Measurements from ENCODE around the gene CTDSPL. TPM values are rescaled to one million over a fixed set of nuclear protein-coding genes. Genes with fewer than 3 reads are reported as not detected.

Gene CTDSPL, protein sequence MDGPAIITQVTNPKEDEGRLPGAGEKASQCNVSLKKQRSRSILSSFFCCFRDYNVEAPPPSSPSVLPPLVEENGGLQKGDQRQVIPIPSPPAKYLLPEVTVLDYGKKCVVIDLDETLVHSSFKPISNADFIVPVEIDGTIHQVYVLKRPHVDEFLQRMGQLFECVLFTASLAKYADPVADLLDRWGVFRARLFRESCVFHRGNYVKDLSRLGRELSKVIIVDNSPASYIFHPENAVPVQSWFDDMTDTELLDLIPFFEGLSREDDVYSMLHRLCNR
- total RNA-seq (2016; rRNA removed; fragmentation: Illumina TruSeq; extraction: Trizol) (25.0 and 26.1 TPM in 2 replicates), polyA plus RNA-seq (2011; rRNA removed) (95.3 and 142 TPM in 2 replicates), polyA minus RNA-seq (2011; rRNA and poly(A)+ RNA removed; ENCODE audit: low replicate concordance) (46.8 and 257 TPM in 2 replicates), Bru-seq, nascent RNA (percentile 91 among the genes with signal in this experiment), BruChase-seq, experiment 1, labeled RNA remaining after a 6-hour chase (percentile 78 among the genes with signal in this experiment), BruChase-seq, experiment 2, labeled RNA remaining after a 2-hour chase (percentile 78 among the genes with signal in this experiment)
- 24.7 and 25.0 TPM in 2 replicates for total RNA-seq (2016; cell fraction: cytosol; rRNA removed; fragmentation: Illumina TruSeq; extraction: Trizol; ENCODE audit: low read depth)
- total RNA-seq (2016; cell fraction: insoluble cytoplasmic fraction; rRNA removed; fragmentation: Illumina TruSeq; extraction: Trizol): 25.6 and 26.1 TPM in 2 replicates
- total RNA-seq (2016; cell fraction: membrane; rRNA removed; fragmentation: Illumina TruSeq; extraction: Trizol): 46.3 and 52.2 TPM in 2 replicates
- total RNA-seq (2016; cell fraction: nucleus; rRNA removed; fragmentation: Illumina TruSeq; extraction: Trizol): 16.9 and 19.3 TPM in 2 replicates
- 86.6 and 103 TPM in 2 replicates for polyA plus RNA-seq (2011; cell fraction: cytosol; rRNA removed)
- 70.8 and 101 TPM in 2 replicates for polyA plus RNA-seq (2011; cell fraction: nucleus; rRNA removed)
- 66.4 and 82.0 TPM in 2 replicates for polyA plus RNA-seq (2012)
- 38.5 and 43.8 TPM in 2 replicates for polyA plus RNA-seq (2016; cell fraction: cytosol; fragmentation: Illumina TruSeq; extraction: Trizol; ENCODE audit: low read depth)
- polyA plus RNA-seq (2016; cell fraction: insoluble cytoplasmic fraction; fragmentation: Illumina TruSeq; extraction: Trizol; ENCODE audit: low read depth): 24.8 and 29.3 TPM in 2 replicates
- 47.5 and 48.6 TPM in 2 replicates for polyA plus RNA-seq (2016; cell fraction: membrane; fragmentation: Illumina TruSeq; extraction: Trizol; ENCODE audit: low read depth)
- polyA plus RNA-seq (2016; cell fraction: nucleus; fragmentation: Illumina TruSeq; extraction: Trizol; ENCODE audit: insufficient read depth, low read depth): 19.3 and 20.6 TPM in 2 replicates
- polyA minus RNA-seq (2011; cell fraction: cytosol; rRNA and poly(A)+ RNA removed): 69.6 and 74.0 TPM in 2 replicates
- polyA minus RNA-seq (2011; cell fraction: nucleus; rRNA and poly(A)+ RNA removed): 65.3 and 65.5 TPM in 2 replicates
- long read RNA-seq, experiment 1, full-length matches to known transcripts: 3 of 9 reads
- long read RNA-seq, experiment 1, partial matches to known transcripts: 1 of 9 reads
- long read RNA-seq, experiment 1, other reads (novel, unspliced or antisense): 5 of 9 reads
- long read RNA-seq, experiment 2, full-length matches to known transcripts: 17 of 182 reads
- long read RNA-seq, experiment 2, partial matches to known transcripts: 13 of 182 reads
- long read RNA-seq, experiment 2, other reads (novel, unspliced or antisense): 152 of 182 reads

DNA sequence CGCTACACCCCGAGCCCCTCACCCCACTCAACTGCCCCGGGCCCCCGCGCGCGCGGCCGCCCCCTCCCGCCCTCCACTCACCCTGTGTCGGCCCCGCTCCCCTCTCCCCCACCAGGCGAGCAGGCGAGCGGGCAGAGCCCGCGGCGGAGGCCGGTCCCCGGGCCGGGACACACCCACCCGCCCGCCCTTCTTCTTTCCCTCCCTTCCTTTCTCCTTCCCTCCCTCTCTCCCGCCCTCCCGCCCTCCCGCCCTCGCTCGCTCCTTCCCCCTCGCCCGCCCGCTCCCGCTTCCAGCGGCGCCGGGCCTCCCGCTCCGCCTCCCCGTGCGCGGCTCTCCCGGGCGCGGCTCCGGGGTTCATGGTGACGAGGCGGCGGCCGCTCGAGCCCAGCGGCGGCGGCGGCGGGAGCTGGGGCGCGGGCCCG, at the start of gene CTDSPL:
Gene CTDSPL (plus strand): TSS at position 261 of the 422 bp plus-strand sequence. CDS start 320 bp downstream, outside the sequence.
- no TSS peak for BruUV-seq (replicated peaks)
- CTCF ChIA-PET (ENCODE audit: low intra/inter-chr PET ratio, low total read pairs): no interaction called here
- POLR2A ChIA-PET: interaction anchor here (1.0 kb wide), 1 partner anchor 48 kb away, joined by 3 read pairs; no protein-coding TSS in a partner anchor
- ATAC-seq (peak; percentile 19), DNase-seq (ENCODE audit: low spot score) (peak; percentile 21), FAIRE-seq (no peak)
- Histone ChIP-seq H3K4me3 (replicated peaks in 1 of 3; ENCODE audit: insufficient read depth in 1 of 3, low read depth in 2 of 3, low read length in 3 of 3) (peak within 1 kb of the TSS; percentile 77 to 96 (median 93)), H3K27ac (ENCODE audit: extremely low read length, insufficient read depth, low read length) (peak within 1 kb of the TSS; percentile 86), H3K4me1 (ENCODE audit: insufficient read depth, low read length) (peaks cover 53% of the 10 kb centered on the region), H3K79me2 (ENCODE audit: insufficient read depth, low read length) (peaks cover 62% of the 10 kb centered on the region), H3K4me2 (ENCODE audit: low read depth, low read length) (peak within 1 kb of the TSS; percentile 96), H3K27me3 (ENCODE audit: control insufficient read depth in 1 of 2, insufficient read depth in 2 of 2, low read length in 2 of 2) (no peaks in the 10 kb centered on the region; a peak in 1 of 5 replicates), H4K20me1 (ENCODE audit: insufficient read depth, low read length) (peaks cover 19% of the 10 kb centered on the region), H3K9me3 (ENCODE audit: low read length) (no peaks in the 10 kb centered on the region), H3K9ac (ENCODE audit: insufficient read depth, low read depth, low read length) (peak within 1 kb of the TSS; percentile 86), H2AFZ (ENCODE audit: low read length) (no peak within 1 kb of the TSS), H3K36me3 (replicated peaks in 1 of 2; ENCODE audit: control insufficient read depth in 1 of 2, insufficient read depth in 2 of 2, low read length in 2 of 2) (no peaks in the 10 kb centered on the region; a peak in 2 of 5 replicates)
- WGBS (ENCODE audit: low lambda C conversion rate): under 1% methylated on average over 57 of the region's 57 CpGs
- intact Hi-C loops (cut with micrococcal nuclease; ENCODE audit: unreplicated experiment): loop anchor here (2.0 kb wide), 1 partner anchor 143 kb away; no protein-coding TSS in a partner anchor
- in situ Hi-C loops (cut with HindIII; ENCODE audit: extremely low pct_ligation_motif_present, low pct_unique_long_range_greater_than_20kb): no loop called here
- TF ChIP-seq PHF8 (CRISPR knock-in tag; IDR thresholded peaks at IDR 0.05) (0 out of 2 replicates have a peak, but pooled peaks have one; percentile 1), HNRNPK (IDR thresholded peaks at IDR 0.05; ENCODE audit: low read depth, low read length, poor library complexity, severe bottlenecking) (no peak), CC2D1A (CRISPR knock-in tag; IDR thresholded peaks at IDR 0.05) (no peak), TBP (CRISPR knock-in tag; IDR thresholded peaks at IDR 0.05) (no peak), ZNF768 (CRISPR knock-in tag; IDR thresholded peaks at IDR 0.05) (no peak)
- TF ChIP-seq, protein P1, sequence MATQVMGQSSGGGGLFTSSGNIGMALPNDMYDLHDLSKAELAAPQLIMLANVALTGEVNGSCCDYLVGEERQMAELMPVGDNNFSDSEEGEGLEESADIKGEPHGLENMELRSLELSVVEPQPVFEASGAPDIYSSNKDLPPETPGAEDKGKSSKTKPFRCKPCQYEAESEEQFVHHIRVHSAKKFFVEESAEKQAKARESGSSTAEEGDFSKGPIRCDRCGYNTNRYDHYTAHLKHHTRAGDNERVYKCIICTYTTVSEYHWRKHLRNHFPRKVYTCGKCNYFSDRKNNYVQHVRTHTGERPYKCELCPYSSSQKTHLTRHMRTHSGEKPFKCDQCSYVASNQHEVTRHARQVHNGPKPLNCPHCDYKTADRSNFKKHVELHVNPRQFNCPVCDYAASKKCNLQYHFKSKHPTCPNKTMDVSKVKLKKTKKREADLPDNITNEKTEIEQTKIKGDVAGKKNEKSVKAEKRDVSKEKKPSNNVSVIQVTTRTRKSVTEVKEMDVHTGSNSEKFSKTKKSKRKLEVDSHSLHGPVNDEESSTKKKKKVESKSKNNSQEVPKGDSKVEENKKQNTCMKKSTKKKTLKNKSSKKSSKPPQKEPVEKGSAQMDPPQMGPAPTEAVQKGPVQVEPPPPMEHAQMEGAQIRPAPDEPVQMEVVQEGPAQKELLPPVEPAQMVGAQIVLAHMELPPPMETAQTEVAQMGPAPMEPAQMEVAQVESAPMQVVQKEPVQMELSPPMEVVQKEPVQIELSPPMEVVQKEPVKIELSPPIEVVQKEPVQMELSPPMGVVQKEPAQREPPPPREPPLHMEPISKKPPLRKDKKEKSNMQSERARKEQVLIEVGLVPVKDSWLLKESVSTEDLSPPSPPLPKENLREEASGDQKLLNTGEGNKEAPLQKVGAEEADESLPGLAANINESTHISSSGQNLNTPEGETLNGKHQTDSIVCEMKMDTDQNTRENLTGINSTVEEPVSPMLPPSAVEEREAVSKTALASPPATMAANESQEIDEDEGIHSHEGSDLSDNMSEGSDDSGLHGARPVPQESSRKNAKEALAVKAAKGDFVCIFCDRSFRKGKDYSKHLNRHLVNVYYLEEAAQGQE (IDR thresholded peaks at IDR 0.05; ENCODE audit: borderline replicate concordance in 1 of 2, low read depth in 1 of 2, low read length in 2 of 2): no peak
- TF ChIP-seq, protein P2, sequence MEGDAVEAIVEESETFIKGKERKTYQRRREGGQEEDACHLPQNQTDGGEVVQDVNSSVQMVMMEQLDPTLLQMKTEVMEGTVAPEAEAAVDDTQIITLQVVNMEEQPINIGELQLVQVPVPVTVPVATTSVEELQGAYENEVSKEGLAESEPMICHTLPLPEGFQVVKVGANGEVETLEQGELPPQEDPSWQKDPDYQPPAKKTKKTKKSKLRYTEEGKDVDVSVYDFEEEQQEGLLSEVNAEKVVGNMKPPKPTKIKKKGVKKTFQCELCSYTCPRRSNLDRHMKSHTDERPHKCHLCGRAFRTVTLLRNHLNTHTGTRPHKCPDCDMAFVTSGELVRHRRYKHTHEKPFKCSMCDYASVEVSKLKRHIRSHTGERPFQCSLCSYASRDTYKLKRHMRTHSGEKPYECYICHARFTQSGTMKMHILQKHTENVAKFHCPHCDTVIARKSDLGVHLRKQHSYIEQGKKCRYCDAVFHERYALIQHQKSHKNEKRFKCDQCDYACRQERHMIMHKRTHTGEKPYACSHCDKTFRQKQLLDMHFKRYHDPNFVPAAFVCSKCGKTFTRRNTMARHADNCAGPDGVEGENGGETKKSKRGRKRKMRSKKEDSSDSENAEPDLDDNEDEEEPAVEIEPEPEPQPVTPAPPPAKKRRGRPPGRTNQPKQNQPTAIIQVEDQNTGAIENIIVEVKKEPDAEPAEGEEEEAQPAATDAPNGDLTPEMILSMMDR (CRISPR knock-in tag; IDR thresholded peaks at IDR 0.05): no peak
- TF ChIP-seq, protein P3, sequence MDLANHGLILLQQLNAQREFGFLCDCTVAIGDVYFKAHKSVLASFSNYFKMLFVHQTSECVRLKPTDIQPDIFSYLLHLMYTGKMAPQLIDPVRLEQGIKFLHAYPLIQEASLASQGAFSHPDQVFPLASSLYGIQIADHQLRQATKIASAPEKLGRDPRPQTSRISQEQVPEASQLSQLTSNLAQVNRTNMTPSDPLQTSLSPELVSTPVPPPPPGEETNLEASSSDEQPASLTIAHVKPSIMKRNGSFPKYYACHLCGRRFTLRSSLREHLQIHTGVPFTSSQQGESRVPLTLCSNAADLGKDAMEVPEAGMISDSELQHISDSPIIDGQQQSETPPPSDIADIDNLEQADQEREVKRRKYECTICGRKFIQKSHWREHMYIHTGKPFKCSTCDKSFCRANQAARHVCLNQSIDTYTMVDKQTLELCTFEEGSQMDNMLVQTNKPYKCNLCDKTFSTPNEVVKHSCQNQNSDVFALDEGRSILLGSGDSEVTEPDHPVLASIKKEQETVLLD (CRISPR knock-in tag; IDR thresholded peaks at IDR 0.05; ENCODE audit: low read depth): peak; percentile 57; the same call in 1 of the 2 replicates

Measured in HepG2 (cell line).